Upper lobe of left lung (tissue), 4 donors: ENCODE data around the gene FAM83B.

ENCODE experiments used
- CTCF ChIP-seq, 6 experiments: fragments of 450-650 bp in 4 of 6; fragments of 200-600 bp in 2 of 6; sonication (generic) in 2 of 6; IDR thresholded peaks; one replicate each; pipeline ENCODE4 v1.5.1; 2016 to 2019; ENCODE audit warnings: antibody characterized with exemption in 6 of 6
- POLR2A ChIP-seq, 4 donors: fragments of 450-650 bp; IDR thresholded peaks; one replicate each; pipeline ENCODE4 v1.5.1; 2016 to 2017; ENCODE audit warnings: antibody characterized with exemption in 4 of 4, mild to moderate bottlenecking in 2 of 4

GRCh38 chr6:54861905-54862616, 15.5 kb downstream of the FAM83B start:
- TF ChIP-seq CTCF (IDR thresholded peaks at IDR 0.05) (no peak), POLR2A (IDR thresholded peaks at IDR 0.05) (no peak)
